ENCODE results near the gene ETF1.

The ETF1 gene

GRCh38 chr5:138459311-138459933 is 83.6 kb downstream of the ETF1 start:
- no peak for DNase-seq

DNA sequence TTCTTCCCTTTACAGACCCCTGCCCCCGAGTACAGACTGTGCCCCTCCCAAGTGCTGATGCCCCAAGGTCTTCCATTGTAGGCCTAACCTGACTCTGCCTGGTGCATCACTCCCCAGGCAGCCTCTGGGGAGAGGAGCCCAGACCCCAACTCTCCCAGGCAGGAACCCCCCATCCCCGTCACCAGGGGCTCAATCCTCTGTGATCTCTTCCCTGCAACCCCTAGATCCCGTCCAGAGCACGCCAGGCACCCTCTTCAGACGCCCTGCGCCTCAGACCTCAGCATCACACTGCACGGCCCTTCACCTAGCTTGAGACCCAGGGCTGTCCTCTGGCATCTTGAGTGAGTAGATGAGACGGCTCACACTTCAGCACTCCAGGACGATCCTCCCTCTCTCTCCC is 84.2 kb downstream of the ETF1 start:
- no peak for DNase-seq

GRCh38 chr5:138458384-138458783 is 84.7 kb downstream of the ETF1 start:
- no peak for DNase-seq

- no peak for DNase-seq
Measured at GRCh38 chr5:138457531-138458275, 85.3 kb downstream of the ETF1 start.
